ENCODE results near the gene ZFC3H1. TPM values are rescaled to one million over a fixed set of nuclear protein-coding genes. Genes with fewer than 3 reads are reported as not detected.

ZFC3H1 gene
- total RNA-seq, 4 donors from 2014 or later: 12.6 to 80.7 (median 51.2) TPM

DNA sequence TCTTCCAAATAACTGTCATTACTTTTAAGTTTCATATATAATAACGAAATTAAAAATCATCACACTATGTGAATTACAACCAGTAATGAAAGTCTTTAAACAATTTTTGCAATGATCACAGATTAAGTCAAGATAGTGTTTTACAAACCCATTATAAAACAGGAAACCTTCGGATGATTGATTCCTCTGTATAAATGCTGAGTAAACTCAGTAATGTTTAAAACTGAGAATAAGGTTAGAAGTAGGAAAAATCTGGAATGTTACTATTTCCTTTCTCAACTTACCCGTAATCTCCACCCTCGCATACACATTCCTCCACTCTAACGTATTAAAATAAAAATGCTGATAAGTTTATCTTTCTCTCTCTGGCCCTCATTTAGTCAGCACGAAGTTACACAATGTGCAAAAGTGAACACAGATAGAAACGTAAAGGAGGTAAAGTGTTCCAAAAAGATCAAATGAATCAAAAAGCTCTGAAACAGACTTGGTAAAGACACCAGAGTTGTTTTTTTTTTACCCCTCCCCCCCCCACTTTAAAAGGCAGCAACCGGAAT lies 1.6 kb downstream of the ZFC3H1 start:
- peaks cover 0 to 7% of the 10 kb centered on the region in 2 donors for H3K4me1 ChIP-seq
- H3K27ac ChIP-seq: peak overlapping the region in 1 of 2 donors; percentile 93
- DNase-seq: no peak
- no peaks in the 10 kb centered on the region for H3K36me3 ChIP-seq
- intact Hi-C loops (cut with DNase I; ENCODE audit: low total_unique reads): loop anchor here (10.0 kb wide), 1 partner anchor 93 kb away; the partner anchor contains the start of gene RAB21
- no peaks in the 10 kb centered on the region for H3K27me3 ChIP-seq
- H3K9me3 ChIP-seq: no peaks in the 10 kb centered on the region
- TF ChIP-seq POLR2A (IDR thresholded peaks at IDR 0.05): no peak
- TF ChIP-seq CTCF (IDR thresholded peaks at IDR 0.05): no peak
- H3K4me3 ChIP-seq: peak overlapping the region; percentile 64 to 88

- TF ChIP-seq CTCF (IDR thresholded peaks at IDR 0.05) (no peak), POLR2A (IDR thresholded peaks at IDR 0.05) (no peak)
- H3K9me3 ChIP-seq: no peaks in the 10 kb centered on the region
- no peak for DNase-seq
- H3K27me3 ChIP-seq: no peaks in the 10 kb centered on the region
- H3K4me1 ChIP-seq: peaks cover 0 to 4% of the 10 kb centered on the region in 2 donors
- intact Hi-C loops (cut with DNase I; ENCODE audit: low total_unique reads): no loop called here
- no peak overlapping the region for H3K27ac ChIP-seq
- H3K4me3 ChIP-seq: no peak overlapping the region
- no peaks in the 10 kb centered on the region for H3K36me3 ChIP-seq
These were observed 6.9 kb downstream of the ZFC3H1 start for GRCh38 chr12:71656740-71657139.

GRCh38 chr12:71655907-71656306 lies 7.7 kb downstream of the ZFC3H1 start:
- no peaks in the 10 kb centered on the region for H3K9me3 ChIP-seq
- DNase-seq: no peak
- intact Hi-C loops (cut with DNase I; ENCODE audit: low total_unique reads): no loop called here
- TF ChIP-seq CTCF (IDR thresholded peaks at IDR 0.05) (no peak), POLR2A (IDR thresholded peaks at IDR 0.05) (no peak)
- no peaks in the 10 kb centered on the region for H3K36me3 ChIP-seq
- no peaks in the 10 kb centered on the region for H3K27me3 ChIP-seq
- no peak overlapping the region for H3K27ac ChIP-seq
- no peak overlapping the region for H3K4me3 ChIP-seq
- H3K4me1 ChIP-seq: no peaks in the 10 kb centered on the region

DNA sequence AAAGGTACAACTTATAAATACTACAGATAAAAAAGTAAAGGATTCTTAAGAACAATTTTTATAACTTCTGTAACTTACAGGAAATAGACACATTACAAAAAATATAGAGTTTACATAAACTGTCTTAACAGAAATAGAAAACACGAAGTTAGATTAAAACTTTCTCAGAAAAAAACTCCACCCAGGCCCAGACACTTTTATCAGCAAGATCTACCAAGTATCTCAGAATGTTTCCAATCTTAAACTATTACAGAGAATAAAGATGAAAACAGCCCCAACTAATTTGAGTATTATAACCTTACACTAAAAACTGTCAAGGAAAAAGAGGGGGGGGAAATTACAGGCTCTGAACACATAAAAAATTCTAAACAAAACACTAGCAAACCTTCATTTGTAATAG lies 8.2 kb downstream of the ZFC3H1 start:
- H3K4me1 ChIP-seq: no peaks in the 10 kb centered on the region
- H3K27me3 ChIP-seq: no peaks in the 10 kb centered on the region
- TF ChIP-seq CTCF (IDR thresholded peaks at IDR 0.05) (no peak), POLR2A (IDR thresholded peaks at IDR 0.05) (no peak)

GRCh38 chr12:71654200-71654599 lies 9.4 kb downstream of the ZFC3H1 start:
- intact Hi-C loops (cut with DNase I; ENCODE audit: low total_unique reads): no loop called here
- H3K9me3 ChIP-seq: no peaks in the 10 kb centered on the region
- no peaks in the 10 kb centered on the region for H3K27me3 ChIP-seq
- no peak overlapping the region for H3K27ac ChIP-seq
- H3K4me1 ChIP-seq: no peaks in the 10 kb centered on the region
- TF ChIP-seq POLR2A (IDR thresholded peaks at IDR 0.05): no peak
- no peak for TF ChIP-seq CTCF (IDR thresholded peaks at IDR 0.05)
- no peak overlapping the region for H3K4me3 ChIP-seq
- DNase-seq: no peak
- no peaks in the 10 kb centered on the region for H3K36me3 ChIP-seq

More for the DNA sequence above, 8.2 kb downstream of the ZFC3H1 start:
- no peaks in the 10 kb centered on the region for H3K9me3 ChIP-seq
- no peak for DNase-seq
- H3K27ac ChIP-seq: no peak overlapping the region
- H3K36me3 ChIP-seq: no peaks in the 10 kb centered on the region
- intact Hi-C loops (cut with DNase I; ENCODE audit: low total_unique reads): no loop called here
- H3K4me3 ChIP-seq: no peak overlapping the region

All from uterus (tissue), 4 donors.